ENCODE results near the gene BCL2A1. TPM values are rescaled to one million over a fixed set of nuclear protein-coding genes. Genes with fewer than 3 reads are reported as not detected.

The BCL2A1 gene
- total RNA-seq, 1 donor from 2014 or later: 91.1 TPM

- H3K27ac ChIP-seq: peak overlapping the region; percentile 97
- no peaks in the 10 kb centered on the region for H3K36me3 ChIP-seq
- intact Hi-C loops (cut with DNase I): no loop called here
- ATAC-seq: peak; percentile 81
- peak; percentile 91 for DNase-seq
- no peak for TF ChIP-seq CTCF (IDR thresholded peaks at IDR 0.05)
- no peaks in the 10 kb centered on the region for H3K27me3 ChIP-seq
- H3K9me3 ChIP-seq: peaks cover 31% of the 10 kb centered on the region
- peak overlapping the region; percentile 85 for H3K4me3 ChIP-seq
- peaks cover 9% of the 10 kb centered on the region for H3K4me1 ChIP-seq
Measured at GRCh38 chr15:79923079-79923514, 47.9 kb downstream of the BCL2A1 start.

GRCh38 chr15:79922512-79923078 lies 48.4 kb downstream of the BCL2A1 start:
- H3K27me3 ChIP-seq: no peaks in the 10 kb centered on the region
- H3K4me1 ChIP-seq: peaks cover 9% of the 10 kb centered on the region
- H3K9me3 ChIP-seq: peaks cover 36% of the 10 kb centered on the region
- ATAC-seq: no peak
- H3K4me3 ChIP-seq: peak overlapping the region; percentile 85
- intact Hi-C loops (cut with DNase I): no loop called here
- H3K36me3 ChIP-seq: no peaks in the 10 kb centered on the region
- TF ChIP-seq CTCF (IDR thresholded peaks at IDR 0.05): no peak
- no peak for DNase-seq
- peak overlapping the region; percentile 97 for H3K27ac ChIP-seq

GRCh38 chr15:79919749-79920511 lies 51.1 kb downstream of the BCL2A1 start:
- ATAC-seq: no peak
- peaks cover 62% of the 10 kb centered on the region for H3K9me3 ChIP-seq

GRCh38 chr15:79919090-79919748 lies 51.8 kb downstream of the BCL2A1 start:
- no peak overlapping the region for H3K4me3 ChIP-seq
- DNase-seq (no peak), ATAC-seq (no peak)
- peaks cover 3% of the 10 kb centered on the region for H3K4me1 ChIP-seq
- H3K36me3 ChIP-seq: no peaks in the 10 kb centered on the region
- no peak overlapping the region for H3K27ac ChIP-seq
- peaks cover 69% of the 10 kb centered on the region for H3K9me3 ChIP-seq
- intact Hi-C loops (cut with DNase I): no loop called here
- TF ChIP-seq CTCF (IDR thresholded peaks at IDR 0.05): no peak
- no peaks in the 10 kb centered on the region for H3K27me3 ChIP-seq

More at GRCh38 chr15:79919749-79920511, 51.1 kb downstream of the BCL2A1 start:
- no peaks in the 10 kb centered on the region for H3K27me3 ChIP-seq
- no peak for DNase-seq
- intact Hi-C loops (cut with DNase I): no loop called here
- H3K4me1 ChIP-seq: peaks cover 9% of the 10 kb centered on the region
- no peak overlapping the region for H3K4me3 ChIP-seq
- H3K36me3 ChIP-seq: no peaks in the 10 kb centered on the region
- no peak overlapping the region for H3K27ac ChIP-seq
- no peak for TF ChIP-seq CTCF (IDR thresholded peaks at IDR 0.05)

GRCh38 chr15:79918278-79918677 lies 52.7 kb downstream of the BCL2A1 start:
- intact Hi-C loops (cut with DNase I): no loop called here
- no peaks in the 10 kb centered on the region for H3K36me3 ChIP-seq
- no peak for DNase-seq

More at GRCh38 chr15:79918278-79918677, 52.7 kb downstream of the BCL2A1 start:
- peaks cover 69% of the 10 kb centered on the region for H3K9me3 ChIP-seq
- no peak overlapping the region for H3K27ac ChIP-seq
- no peak overlapping the region for H3K4me3 ChIP-seq
- no peaks in the 10 kb centered on the region for H3K27me3 ChIP-seq
- H3K4me1 ChIP-seq: no peaks in the 10 kb centered on the region
- no peak for TF ChIP-seq CTCF (IDR thresholded peaks at IDR 0.05)
- no peak for ATAC-seq
